Loucy (cell line): ENCODE results near the gene DHX57.
A peak's percentile ranks its signal among the peaks of the same experiment; 100 is the strongest.

Experiments
- H2AFZ ChIP-seq: fragments of 200-600 bp; sonication (generic); 2 replicates; pipeline ENCODE4 v1.6.0; 2016; ENCODE audit warnings: antibody characterized with exemption, mild to moderate bottlenecking, low read length, moderate library complexity
- H3F3A ChIP-seq: fragments of 200-600 bp; 2 replicates; pipeline ENCODE4 v1.6.0; 2016; ENCODE audit warnings: antibody characterized with exemption, low read depth, mild to moderate bottlenecking
- H3K27me3 ChIP-seq: fragments of 200-600 bp; sonication (generic); 2 replicates; pipeline ENCODE4 v1.6.1; 2014; ENCODE audit warnings: low read length, mild to moderate bottlenecking; ENCODE audit not compliant: insufficient read depth, poor library complexity, severe bottlenecking
- H3K36me3 ChIP-seq: fragments of 200-600 bp; sonication (generic); 2 replicates; pipeline ENCODE4 v1.6.1; 2016; ENCODE audit warnings: low read length; ENCODE audit not compliant: insufficient read depth
- H3K4me1 ChIP-seq: fragments of 200-600 bp; sonication (generic); 2 replicates; pipeline ENCODE4 v1.5.1; 2014; ENCODE audit warnings: low read length, mild to moderate bottlenecking; ENCODE audit not compliant: insufficient read depth, poor library complexity, severe bottlenecking
- H3K4me2 ChIP-seq: fragments of 200-600 bp; sonication (generic); 2 replicates; pipeline ENCODE4 v1.6.0; 2014; ENCODE audit warnings: antibody characterized with exemption, low read length, low read depth, mild to moderate bottlenecking; ENCODE audit not compliant: poor library complexity, severe bottlenecking
- H3K4me3 ChIP-seq: fragments of 200-600 bp; sonication (generic); 2 replicates; pipeline ENCODE4 v1.5.1; 2014; ENCODE audit warnings: low read length, mild to moderate bottlenecking, mixed read lengths; ENCODE audit not compliant: poor library complexity, severe bottlenecking
- H3K79me2 ChIP-seq: fragments of 200-600 bp; sonication (generic); 2 replicates; pipeline ENCODE4 v1.6.1; 2014; ENCODE audit warnings: low read length; ENCODE audit not compliant: insufficient read depth
- H3K9ac ChIP-seq: fragments of 200-600 bp; sonication (generic); 2 replicates; pipeline ENCODE4 v1.6.0; 2014; ENCODE audit warnings: mild to moderate bottlenecking, low read depth, low read length, moderate library complexity; ENCODE audit not compliant: poor library complexity, severe bottlenecking
- H3K9me2 ChIP-seq: fragments of 200-600 bp; sonication (generic); replicated peaks from 2 replicates; pipeline ENCODE4 v1.6.1; 2016; ENCODE audit warnings: low read depth, low read length, mixed read lengths
- H3K9me3 ChIP-seq: fragments of 200-600 bp; sonication (generic); 2 replicates; pipeline ENCODE4 v1.6.1; 2014; ENCODE audit warnings: mild to moderate bottlenecking, antibody characterized with exemption, low read length, low read depth; ENCODE audit not compliant: insufficient read depth
- H4K20me1 ChIP-seq: fragments of 200-600 bp; sonication (generic); 2 replicates; pipeline ENCODE4 v1.6.0; 2014; ENCODE audit warnings: antibody characterized with exemption, low read length, mild to moderate bottlenecking; ENCODE audit not compliant: insufficient read depth, poor library complexity, severe bottlenecking
- EZH2phosphoT487 ChIP-seq: fragments of 200-600 bp; IDR thresholded peaks from 2 replicates; pipeline ENCODE4 v1.6.1; 2018; ENCODE audit warnings: antibody characterized with exemption, mild to moderate bottlenecking, moderate library complexity, borderline replicate concordance
- TF ChIP-seq, protein P1 (sequence below): fragments of 200-600 bp; sonication (generic); conservative IDR thresholded peaks from 2 replicates; pipeline ENCODE4 v1.5.1; 2014; ENCODE audit warnings: mild to moderate bottlenecking, antibody characterized with exemption, low read length

DHX57 gene, protein sequence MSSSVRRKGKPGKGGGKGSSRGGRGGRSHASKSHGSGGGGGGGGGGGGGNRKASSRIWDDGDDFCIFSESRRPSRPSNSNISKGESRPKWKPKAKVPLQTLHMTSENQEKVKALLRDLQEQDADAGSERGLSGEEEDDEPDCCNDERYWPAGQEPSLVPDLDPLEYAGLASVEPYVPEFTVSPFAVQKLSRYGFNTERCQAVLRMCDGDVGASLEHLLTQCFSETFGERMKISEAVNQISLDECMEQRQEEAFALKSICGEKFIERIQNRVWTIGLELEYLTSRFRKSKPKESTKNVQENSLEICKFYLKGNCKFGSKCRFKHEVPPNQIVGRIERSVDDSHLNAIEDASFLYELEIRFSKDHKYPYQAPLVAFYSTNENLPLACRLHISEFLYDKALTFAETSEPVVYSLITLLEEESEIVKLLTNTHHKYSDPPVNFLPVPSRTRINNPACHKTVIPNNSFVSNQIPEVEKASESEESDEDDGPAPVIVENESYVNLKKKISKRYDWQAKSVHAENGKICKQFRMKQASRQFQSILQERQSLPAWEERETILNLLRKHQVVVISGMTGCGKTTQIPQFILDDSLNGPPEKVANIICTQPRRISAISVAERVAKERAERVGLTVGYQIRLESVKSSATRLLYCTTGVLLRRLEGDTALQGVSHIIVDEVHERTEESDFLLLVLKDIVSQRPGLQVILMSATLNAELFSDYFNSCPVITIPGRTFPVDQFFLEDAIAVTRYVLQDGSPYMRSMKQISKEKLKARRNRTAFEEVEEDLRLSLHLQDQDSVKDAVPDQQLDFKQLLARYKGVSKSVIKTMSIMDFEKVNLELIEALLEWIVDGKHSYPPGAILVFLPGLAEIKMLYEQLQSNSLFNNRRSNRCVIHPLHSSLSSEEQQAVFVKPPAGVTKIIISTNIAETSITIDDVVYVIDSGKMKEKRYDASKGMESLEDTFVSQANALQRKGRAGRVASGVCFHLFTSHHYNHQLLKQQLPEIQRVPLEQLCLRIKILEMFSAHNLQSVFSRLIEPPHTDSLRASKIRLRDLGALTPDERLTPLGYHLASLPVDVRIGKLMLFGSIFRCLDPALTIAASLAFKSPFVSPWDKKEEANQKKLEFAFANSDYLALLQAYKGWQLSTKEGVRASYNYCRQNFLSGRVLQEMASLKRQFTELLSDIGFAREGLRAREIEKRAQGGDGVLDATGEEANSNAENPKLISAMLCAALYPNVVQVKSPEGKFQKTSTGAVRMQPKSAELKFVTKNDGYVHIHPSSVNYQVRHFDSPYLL (N-terminal part only)

DNA sequence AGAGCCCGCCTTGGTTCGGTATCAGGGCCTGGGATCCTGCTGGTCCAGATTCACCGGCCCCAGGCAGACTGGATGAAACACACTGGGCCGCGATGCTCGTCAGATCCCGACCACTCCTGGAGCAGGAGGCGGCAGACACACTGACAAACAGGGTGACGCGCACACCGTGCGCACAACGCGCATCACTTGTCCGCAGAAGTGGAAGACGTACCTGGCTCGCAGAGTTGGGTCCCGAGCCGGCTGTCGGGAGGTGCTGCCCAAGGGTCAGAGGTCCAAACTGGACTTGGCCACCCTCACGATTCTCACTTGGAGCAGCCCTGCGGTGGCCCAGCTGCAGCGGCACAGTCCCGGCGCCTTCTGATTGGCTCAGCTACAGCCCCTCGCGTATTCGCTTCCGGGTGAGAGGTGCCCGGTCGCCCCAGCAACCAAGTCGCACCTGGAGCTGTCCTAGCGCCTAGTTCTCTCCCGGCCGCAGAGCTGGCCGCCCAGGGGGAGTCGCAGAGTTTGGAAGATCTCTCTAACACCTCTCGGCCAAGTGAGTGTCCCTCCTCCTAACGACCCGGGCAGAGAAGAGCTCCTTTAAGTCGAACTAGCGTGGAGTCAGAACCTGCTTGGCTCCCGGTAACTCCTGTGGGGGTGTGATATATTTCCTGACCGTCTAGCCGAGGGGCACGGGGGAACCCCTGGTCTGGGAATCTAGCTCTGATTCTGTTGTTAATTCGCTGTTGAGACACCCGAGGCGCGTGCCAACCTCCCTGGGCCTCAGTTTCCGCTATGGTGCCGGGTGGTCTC, at the start of gene DHX57, which contains the start of gene MORN2:
Gene DHX57 (minus strand): TSS at position 359 of the 792 bp plus-strand sequence. CDS start 7,529 bp downstream, outside the sequence.
Gene MORN2 (plus strand): TSS at position 401 of the 792 bp plus-strand sequence.
- H3K27me3 ChIP-seq = no peaks in the 10 kb centered on the region
- H3K9me3 ChIP-seq = no peaks in the 10 kb centered on the region; the same call in 1 of the 2 replicates
- peak within 1 kb of the TSS; percentile 89 for H3K4me3 ChIP-seq
- H3K4me1 ChIP-seq = peaks cover 7% of the 10 kb centered on the region
- H3K79me2 ChIP-seq = peaks cover 8% of the 10 kb centered on the region; the same call in 1 of the 2 replicates
- H2AFZ ChIP-seq = peak within 1 kb of the TSS; percentile 99
- H3K9ac ChIP-seq = peak within 1 kb of the TSS; percentile 73
- H3K9me2 ChIP-seq = no peaks in the 10 kb centered on the region
- no peaks in the 10 kb centered on the region for H3F3A ChIP-seq
- H3K4me2 ChIP-seq = peak within 1 kb of the TSS; percentile 92
- no peaks in the 10 kb centered on the region for H3K36me3 ChIP-seq
- H4K20me1 ChIP-seq = no peaks in the 10 kb centered on the region
- TF ChIP-seq, protein P1, sequence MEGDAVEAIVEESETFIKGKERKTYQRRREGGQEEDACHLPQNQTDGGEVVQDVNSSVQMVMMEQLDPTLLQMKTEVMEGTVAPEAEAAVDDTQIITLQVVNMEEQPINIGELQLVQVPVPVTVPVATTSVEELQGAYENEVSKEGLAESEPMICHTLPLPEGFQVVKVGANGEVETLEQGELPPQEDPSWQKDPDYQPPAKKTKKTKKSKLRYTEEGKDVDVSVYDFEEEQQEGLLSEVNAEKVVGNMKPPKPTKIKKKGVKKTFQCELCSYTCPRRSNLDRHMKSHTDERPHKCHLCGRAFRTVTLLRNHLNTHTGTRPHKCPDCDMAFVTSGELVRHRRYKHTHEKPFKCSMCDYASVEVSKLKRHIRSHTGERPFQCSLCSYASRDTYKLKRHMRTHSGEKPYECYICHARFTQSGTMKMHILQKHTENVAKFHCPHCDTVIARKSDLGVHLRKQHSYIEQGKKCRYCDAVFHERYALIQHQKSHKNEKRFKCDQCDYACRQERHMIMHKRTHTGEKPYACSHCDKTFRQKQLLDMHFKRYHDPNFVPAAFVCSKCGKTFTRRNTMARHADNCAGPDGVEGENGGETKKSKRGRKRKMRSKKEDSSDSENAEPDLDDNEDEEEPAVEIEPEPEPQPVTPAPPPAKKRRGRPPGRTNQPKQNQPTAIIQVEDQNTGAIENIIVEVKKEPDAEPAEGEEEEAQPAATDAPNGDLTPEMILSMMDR = no peak
- no peak for TF ChIP-seq EZH2phosphoT487

DNA sequence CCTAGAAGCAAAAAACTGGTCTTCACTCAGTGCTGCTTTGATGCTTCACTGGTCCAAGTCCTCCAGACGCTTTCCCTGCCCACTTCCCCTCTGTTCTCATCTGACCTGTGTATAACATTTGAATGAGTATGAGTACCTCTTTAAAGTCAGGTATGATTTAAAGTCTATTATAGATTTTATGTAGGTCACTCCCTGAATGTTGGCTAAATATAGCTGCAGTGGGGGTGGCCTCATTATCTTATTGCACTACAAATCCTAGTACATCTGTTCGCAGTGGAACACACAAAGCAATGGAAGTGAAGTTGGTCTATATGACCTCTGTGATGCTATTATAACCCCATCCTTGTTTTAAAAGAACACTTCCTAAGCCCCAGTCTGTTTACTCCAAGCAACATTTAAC, 47.2 kb upstream of the DHX57 start:
- Histone ChIP-seq H3K79me2 (no peaks in the 10 kb centered on the region), H3K4me1 (no peaks in the 10 kb centered on the region), H3F3A (no peaks in the 10 kb centered on the region), H4K20me1 (no peaks in the 10 kb centered on the region), H3K4me3 (no peak overlapping the region), H2AFZ (no peak overlapping the region), H3K36me3 (no peaks in the 10 kb centered on the region), H3K4me2 (no peak overlapping the region), H3K9ac (no peak overlapping the region), H3K27me3 (no peaks in the 10 kb centered on the region), H3K9me2 (no peaks in the 10 kb centered on the region), H3K9me3 (no peaks in the 10 kb centered on the region)
- TF ChIP-seq, protein P1 = no peak
- no peak for TF ChIP-seq EZH2phosphoT487
